Measurements from ENCODE around the gene DDI2.
A peak's percentile ranks its signal among the peaks of the same experiment; 100 is the strongest.
"Not testable (repeated sequence)": the region's sequence is repeated elsewhere in the genome, so short reads cannot be mapped to it uniquely, and the experiment has no call there.

Gene DDI2

GRCh38 chr1:15617173-15618076 is at the start of gene DDI2:
TSS of gene DDI2 (plus strand) at chr1:15617458. CDS start at chr1:15617671, 213 bp downstream.
- DNase-seq, result peak; percentile 77

- no peak for DNase-seq
Measured at GRCh38 chr1:15568387-15569073, 48.7 kb upstream of the DDI2 start.

- DNase-seq, result no peak
Measured at GRCh38 chr1:15570861-15571260, 46.4 kb upstream of the DDI2 start.

- DNase-seq, result no peak
Measured at GRCh38 chr1:15571266-15571665, 46.0 kb upstream of the DDI2 start.

GRCh38 chr1:15573477-15573876 is 43.8 kb upstream of the DDI2 start:
- DNase-seq, result no peak

- no peak for DNase-seq
Measured at GRCh38 chr1:15574741-15575140, 42.5 kb upstream of the DDI2 start.

GRCh38 chr1:15575549-15576150 is 41.6 kb upstream of the DDI2 start:
- no peak for DNase-seq

GRCh38 chr1:15577691-15578090 is 39.6 kb upstream of the DDI2 start:
- DNase-seq, result no peak

- DNase-seq, result no peak
Measured at GRCh38 chr1:15578921-15579682, 38.2 kb upstream of the DDI2 start.

- no peak for DNase-seq
Measured at GRCh38 chr1:15579683-15580047, 37.6 kb upstream of the DDI2 start.

GRCh38 chr1:15583016-15583706 is 34.1 kb upstream of the DDI2 start:
- DNase-seq, result no peak

GRCh38 chr1:15584489-15585363 is 32.5 kb upstream of the DDI2 start, which contains the start of gene AGMAT:
TSS of gene AGMAT (minus strand) at chr1:15585051. CDS start at chr1:15584967, 84 bp downstream.
- DNase-seq, result no peak

- no peak for DNase-seq
Measured at GRCh38 chr1:15592285-15592684, 25.0 kb upstream of the DDI2 start.

- DNase-seq, result no peak
Measured at GRCh38 chr1:15595809-15596617, 21.2 kb upstream of the DDI2 start.

- DNase-seq, result no peak
Measured at GRCh38 chr1:15598436-15598835, 18.8 kb upstream of the DDI2 start.

GRCh38 chr1:15603050-15603965 is 13.9 kb upstream of the DDI2 start:
- DNase-seq, result peak; percentile 83

GRCh38 chr1:15603966-15604282 is 13.3 kb upstream of the DDI2 start:
- not testable (repeated sequence) for DNase-seq

- not testable (repeated sequence) for DNase-seq
Measured at GRCh38 chr1:15604400-15604799, 12.9 kb upstream of the DDI2 start.

All from SHP77 treated with DMSO at 0.1 percent for 48 hours (cell line).